GM12865 (cell line): ENCODE results near the gene CCDC152.

ENCODE experiments used
- DNase-seq: peaks from one replicate; pipeline ENCODE4 v3.0.0; 2010; ENCODE audit warnings: low read depth
- H3K4me3 ChIP-seq: 2 replicates; pipeline ENCODE4 v1.5.1; 2011; ENCODE audit warnings: mild to moderate bottlenecking, low read depth, low read length, control low read depth
- CTCF ChIP-seq: IDR thresholded peaks from 2 replicates; pipeline ENCODE4 v1.5.1; 2011; ENCODE audit warnings: low read length, control low read depth, low read depth, inconsistent platforms; ENCODE audit not compliant: insufficient read depth; ENCODE audit errors: missing control alignments

Gene CCDC152

DNA sequence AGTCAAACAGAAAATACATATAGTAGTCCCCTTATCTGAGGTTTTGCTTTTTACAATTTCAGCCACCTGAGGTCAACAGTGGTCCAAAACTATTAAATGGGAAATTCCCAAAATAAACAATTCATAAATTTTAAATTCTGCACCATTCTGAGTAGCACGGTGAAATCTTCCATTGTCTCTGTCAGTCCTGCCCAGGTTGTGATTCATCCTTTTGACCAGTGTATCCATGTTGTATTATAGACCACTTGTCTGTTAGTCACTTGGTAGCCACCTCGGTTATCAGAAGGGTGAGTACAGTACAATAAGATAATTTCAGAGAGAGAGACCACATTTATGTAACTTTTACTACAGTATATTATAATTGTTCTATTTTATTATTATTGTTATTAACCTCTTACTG, 2.8 kb downstream of the CCDC152 start:
- TF ChIP-seq CTCF, result no peak
- no peak for DNase-seq
- H3K4me3 ChIP-seq, result no peak overlapping the region

DNA sequence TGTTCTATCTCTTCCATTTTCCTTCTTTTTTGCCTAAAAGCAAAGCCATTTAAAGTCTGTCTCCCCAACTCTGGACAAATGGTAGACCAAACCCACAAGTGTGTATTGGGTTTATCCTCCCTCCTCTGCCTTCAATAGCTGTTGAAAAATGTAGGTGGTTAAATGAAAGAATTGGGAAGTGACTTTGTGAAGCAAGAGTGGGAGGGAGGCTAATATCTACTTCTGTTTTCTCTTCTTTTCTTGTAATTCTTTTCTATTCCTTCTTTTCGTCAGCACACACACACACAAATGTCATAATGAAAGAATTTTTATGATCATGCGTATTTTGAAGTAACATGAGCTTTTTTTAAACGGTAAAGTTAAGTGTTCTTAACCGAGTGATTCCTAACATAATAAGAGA, 3.8 kb downstream of the CCDC152 start:
- DNase-seq, result no peak
- H3K4me3 ChIP-seq, result no peak overlapping the region
- TF ChIP-seq CTCF, result no peak

GRCh38 chr5:42761791-42762190, 5.2 kb downstream of the CCDC152 start:
- no peak for TF ChIP-seq CTCF

DNA sequence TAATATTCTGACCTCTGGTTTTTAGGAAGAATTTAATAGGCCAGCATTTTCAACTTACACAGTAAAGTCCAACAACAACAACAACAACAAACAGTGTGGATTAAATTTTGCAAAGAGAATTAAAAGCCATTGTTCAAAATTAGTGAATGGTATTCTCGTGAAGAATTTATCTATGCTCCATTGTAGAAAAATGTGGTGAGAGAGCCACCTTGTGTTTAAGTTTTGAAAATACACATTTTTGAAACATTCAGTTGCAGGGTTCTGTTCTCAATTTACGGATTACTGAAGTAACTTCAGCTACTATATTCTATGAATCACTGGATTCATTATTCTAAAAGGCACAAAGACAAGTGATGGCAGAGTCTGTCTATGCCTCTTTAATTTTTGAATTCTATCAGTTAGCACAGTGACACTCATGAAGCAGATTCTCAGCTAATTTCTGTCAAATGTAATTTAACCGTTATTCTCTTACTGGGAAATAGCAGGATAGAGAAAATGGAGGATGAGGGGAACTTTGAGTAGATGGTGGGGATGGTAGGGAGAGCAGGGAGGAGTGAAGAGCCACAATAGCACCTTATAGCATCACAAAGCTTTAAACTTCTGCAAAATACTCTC, 11.0 kb downstream of the CCDC152 start:
- DNase-seq, result peak; percentile 22
- H3K4me3 ChIP-seq, result no peak overlapping the region
- peak; percentile 39 for TF ChIP-seq CTCF

More at GRCh38 chr5:42761791-42762190, 5.2 kb downstream of the CCDC152 start:
- DNase-seq, result no peak
- H3K4me3 ChIP-seq, result no peak overlapping the region

GRCh38 chr5:42768106-42768504, 11.5 kb downstream of the CCDC152 start:
- no peak overlapping the region for H3K4me3 ChIP-seq
- no peak for DNase-seq
- TF ChIP-seq CTCF, result no peak

DNA sequence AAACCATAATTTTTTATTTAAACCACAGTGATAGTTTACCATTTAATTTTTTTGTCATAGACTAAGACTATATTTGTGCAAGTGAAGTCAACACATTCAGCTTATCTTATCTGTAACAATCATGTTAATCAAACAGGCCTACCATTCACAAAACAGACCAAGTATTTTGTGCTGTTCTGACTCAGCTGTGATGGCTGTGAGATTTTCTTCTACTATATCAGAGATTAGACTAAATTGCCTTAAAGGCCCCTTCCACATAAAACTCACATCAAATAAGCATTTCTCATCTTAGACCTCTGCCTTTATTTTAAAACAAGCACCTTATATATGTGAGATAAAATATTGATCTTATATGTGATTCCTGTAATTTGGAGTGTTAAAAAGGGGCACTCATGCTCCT, 13.4 kb downstream of the CCDC152 start:
- TF ChIP-seq CTCF, result no peak
- DNase-seq, result no peak
- H3K4me3 ChIP-seq, result no peak overlapping the region
